Measurements from ENCODE around the gene CCR6. TPM values are rescaled to one million over a fixed set of nuclear protein-coding genes. Genes with fewer than 3 reads are reported as not detected.
"Not testable (repeated sequence)": the region's sequence is repeated elsewhere in the genome, so short reads cannot be mapped to it uniquely, and the experiment has no call there.

CCR6 gene
- total and polyA plus RNA-seq, 2 donors (not counting 3 experiments of a cell fraction or from before 2014, with no cell fraction given), result not detected

DNA sequence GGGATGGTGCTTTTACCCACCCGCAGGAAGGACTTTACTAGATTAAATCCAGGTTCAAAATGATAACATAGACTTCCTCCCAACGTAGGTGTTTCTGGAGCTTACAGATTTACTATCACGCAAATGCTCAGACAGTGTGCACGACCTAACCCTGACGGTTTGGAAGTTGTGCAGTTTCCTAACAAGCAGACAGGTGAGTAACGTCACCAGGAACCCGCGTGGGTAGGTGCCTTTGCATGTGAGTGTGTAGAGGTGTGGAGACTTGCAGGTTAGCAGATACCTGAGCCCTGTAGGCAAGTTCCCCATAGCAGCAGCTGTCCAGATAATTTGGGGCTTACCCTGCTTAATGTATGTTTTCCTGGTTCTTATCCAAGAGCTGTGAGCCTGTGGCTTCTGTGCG, 64.4 kb downstream of the CCR6 start:
- H3K27me3 ChIP-seq (ENCODE audit: control insufficient read depth in 2 of 2, insufficient read depth in 2 of 2, low read length in 2 of 2); CTCF ChIA-PET; H3K27ac ChIP-seq (ENCODE audit: insufficient read depth, low read depth, low read length); H3K4me2 ChIP-seq (ENCODE audit: insufficient read depth, low read length); H3K9me3 ChIP-seq (replicated peaks; ENCODE audit: control insufficient read depth, insufficient read depth, low read length); DNase-seq (ENCODE audit: low read depth, low spot score); intact Hi-C loops (cut with micrococcal nuclease); H4K20me1 ChIP-seq (replicated peaks; ENCODE audit: control insufficient read depth, extremely low read depth, insufficient read depth, low read length); BruUV-seq (replicated peaks); H3K4me1 ChIP-seq (ENCODE audit: control insufficient read depth, extremely low read depth, insufficient read depth, low read length); H3K36me3 ChIP-seq (ENCODE audit: control insufficient read depth in 2 of 2, extremely low read depth in 1 of 2, insufficient read depth in 2 of 2, low read length in 2 of 2); H2AFZ ChIP-seq (ENCODE audit: low read depth, low read length); H3K79me2 ChIP-seq (ENCODE audit: control insufficient read depth, insufficient read depth, low read length); H3K9ac ChIP-seq (replicated peaks; ENCODE audit: extremely low read depth, insufficient read depth, low read length); POLR2A ChIA-PET; FAIRE-seq; H3K4me3 ChIP-seq (replicated peaks in 1 of 3; ENCODE audit: insufficient read depth in 1 of 3, low read depth in 1 of 3, low read length in 3 of 3); dilution Hi-C loops (cut with MboI; ENCODE audit: extremely low pct_ligation_motif_present, low sequenced_read_pairs); H3K9me1 ChIP-seq (replicated peaks; ENCODE audit: control insufficient read depth, extremely low read depth, insufficient read depth, low read length): not testable (repeated sequence)

Other genes starting within 250 kb of the CCR6 start
- 10.0 and 10.7 TPM in 2 replicates for gene RNASET2, start 166.5 kb upstream of the CCR6 start, total RNA-seq
- gene RNASET2, start 166.5 kb upstream of the CCR6 start, polyA plus RNA-seq, result 11.2 and 11.4 TPM in 2 replicates
- 19.0 and 22.5 TPM in 2 replicates for gene CEP43, start 123.7 kb upstream of the CCR6 start, total RNA-seq
- gene CEP43, start 123.7 kb upstream of the CCR6 start, polyA plus RNA-seq, result 5.7 and 6.5 TPM in 2 replicates
- not detected in 2 replicates for gene GPR31, start 34.9 kb downstream of the CCR6 start, total RNA-seq
- gene GPR31, start 34.9 kb downstream of the CCR6 start, polyA plus RNA-seq, result not detected in 2 replicates
- not detected in 2 replicates for gene UNC93A, start 168.2 kb downstream of the CCR6 start, total RNA-seq
- gene UNC93A, start 168.2 kb downstream of the CCR6 start, polyA plus RNA-seq, result not detected in 2 replicates
- gene TTLL2, start 202.0 kb downstream of the CCR6 start, total RNA-seq, result not detected in 2 replicates
- not detected in 2 replicates for gene TTLL2, start 202.0 kb downstream of the CCR6 start, polyA plus RNA-seq

Measured in endothelial cell of umbilical vein (primary cell).